ENCODE results near the gene LRRC27. TPM values are rescaled to one million over a fixed set of nuclear protein-coding genes. Genes with fewer than 3 reads are reported as not detected.
A peak's percentile ranks its signal among the peaks of the same experiment; 100 is the strongest.
"Not testable (repeated sequence)": the region's sequence is repeated elsewhere in the genome, so short reads cannot be mapped to it uniquely, and the experiment has no call there.

The LRRC27 gene
- total RNA-seq, 1 donor from 2014 or later = 13.8 TPM

DNA sequence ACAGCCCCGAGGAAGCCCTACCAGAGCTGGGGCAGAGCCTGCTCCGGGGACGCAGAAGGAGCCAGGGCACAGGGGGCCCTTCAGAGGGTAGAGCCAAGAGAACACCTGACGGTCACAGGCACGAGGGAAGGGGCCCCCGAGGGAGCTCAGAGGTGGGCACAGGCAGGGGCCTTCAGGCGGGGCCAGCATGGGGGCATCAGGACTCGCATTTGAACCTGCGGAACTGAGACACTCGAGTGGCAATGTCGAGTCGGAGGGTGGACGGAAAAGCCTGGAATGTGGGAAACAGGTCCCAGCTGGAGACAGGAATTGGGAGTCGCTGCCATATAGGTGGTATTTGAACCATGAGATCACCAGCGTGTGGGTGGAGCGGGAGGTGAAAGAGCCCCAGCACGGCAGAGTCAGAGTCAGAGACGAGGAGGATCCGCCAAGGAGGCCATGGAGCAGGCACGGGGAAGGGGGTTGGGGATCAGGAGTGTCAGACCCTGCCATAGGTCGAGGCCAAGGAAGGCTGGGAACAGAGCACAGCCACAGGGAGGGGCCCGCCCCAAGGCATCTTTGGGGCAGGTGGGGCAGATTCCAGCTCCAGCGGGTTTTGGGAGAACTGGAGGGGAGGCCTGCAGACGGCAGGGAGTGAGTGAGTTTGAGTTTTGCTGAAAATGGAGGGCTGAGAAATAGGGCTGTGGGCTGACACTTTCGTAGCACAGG, 38.0 kb upstream of the LRRC27 start:
- no peak overlapping the region for H3K27ac Mint-ChIP-seq (ENCODE audit: unreplicated experiment)
- DNase-seq = no peak
- TF ChIP-seq, protein P1, sequence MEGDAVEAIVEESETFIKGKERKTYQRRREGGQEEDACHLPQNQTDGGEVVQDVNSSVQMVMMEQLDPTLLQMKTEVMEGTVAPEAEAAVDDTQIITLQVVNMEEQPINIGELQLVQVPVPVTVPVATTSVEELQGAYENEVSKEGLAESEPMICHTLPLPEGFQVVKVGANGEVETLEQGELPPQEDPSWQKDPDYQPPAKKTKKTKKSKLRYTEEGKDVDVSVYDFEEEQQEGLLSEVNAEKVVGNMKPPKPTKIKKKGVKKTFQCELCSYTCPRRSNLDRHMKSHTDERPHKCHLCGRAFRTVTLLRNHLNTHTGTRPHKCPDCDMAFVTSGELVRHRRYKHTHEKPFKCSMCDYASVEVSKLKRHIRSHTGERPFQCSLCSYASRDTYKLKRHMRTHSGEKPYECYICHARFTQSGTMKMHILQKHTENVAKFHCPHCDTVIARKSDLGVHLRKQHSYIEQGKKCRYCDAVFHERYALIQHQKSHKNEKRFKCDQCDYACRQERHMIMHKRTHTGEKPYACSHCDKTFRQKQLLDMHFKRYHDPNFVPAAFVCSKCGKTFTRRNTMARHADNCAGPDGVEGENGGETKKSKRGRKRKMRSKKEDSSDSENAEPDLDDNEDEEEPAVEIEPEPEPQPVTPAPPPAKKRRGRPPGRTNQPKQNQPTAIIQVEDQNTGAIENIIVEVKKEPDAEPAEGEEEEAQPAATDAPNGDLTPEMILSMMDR (IDR thresholded peaks at IDR 0.05; ENCODE audit: partially characterized antibody, unreplicated experiment) = no peak
- peaks cover 6% of the 10 kb centered on the region for H3K4me1 Mint-ChIP-seq (ENCODE audit: low read depth, unreplicated experiment)
- peaks cover 14% of the 10 kb centered on the region for H3K9me3 Mint-ChIP-seq (ENCODE audit: unreplicated experiment)
- peaks cover 20% of the 10 kb centered on the region for H3K36me3 Mint-ChIP-seq (ENCODE audit: unreplicated experiment)
- no peak overlapping the region for H3K4me3 Mint-ChIP-seq (ENCODE audit: unreplicated experiment)
- peaks cover 6% of the 10 kb centered on the region for H3K27me3 Mint-ChIP-seq (ENCODE audit: unreplicated experiment)

DNA sequence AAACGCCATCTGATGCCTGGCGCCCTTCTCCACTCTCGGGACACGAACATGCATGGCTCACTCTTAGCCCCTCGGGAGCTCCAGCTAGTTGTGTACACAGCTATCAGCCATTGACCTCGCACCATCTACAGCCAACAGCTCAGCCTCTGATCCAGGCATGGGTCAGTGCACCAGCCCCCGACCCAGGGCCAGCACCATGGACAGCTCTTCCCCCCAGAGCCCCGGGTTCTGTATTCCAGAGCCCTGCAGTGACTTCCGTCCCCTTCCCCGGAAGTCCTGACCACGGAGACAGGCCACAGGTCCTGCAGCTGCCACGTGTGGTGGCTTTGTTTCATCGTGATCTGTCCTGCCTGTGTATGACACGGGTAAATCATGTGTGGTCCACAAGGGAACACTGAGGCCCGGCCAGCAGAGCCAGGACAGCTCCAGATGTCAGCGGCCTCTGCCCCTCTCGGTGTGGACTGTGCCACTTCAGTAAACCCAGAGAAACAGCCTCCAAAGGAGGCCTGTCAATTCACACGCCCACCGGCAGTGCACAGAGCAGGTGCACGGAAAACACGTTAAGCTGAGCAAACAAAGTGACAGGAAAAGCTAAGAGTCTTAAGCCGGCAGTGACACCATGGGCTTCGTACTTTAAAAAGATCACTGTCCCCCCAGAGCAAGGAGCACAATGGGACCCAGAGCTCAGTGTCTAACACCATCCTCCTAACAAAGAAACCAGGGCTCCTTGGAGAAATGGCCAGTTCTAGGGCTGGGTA, 37.3 kb upstream of the LRRC27 start:
- no peak overlapping the region for H3K4me3 Mint-ChIP-seq (ENCODE audit: unreplicated experiment)
- peak; percentile 10 for DNase-seq
- H3K9me3 Mint-ChIP-seq (ENCODE audit: unreplicated experiment) = peaks cover 14% of the 10 kb centered on the region
- TF ChIP-seq, protein P1 (IDR thresholded peaks at IDR 0.05; ENCODE audit: partially characterized antibody, unreplicated experiment) = no peak
- peaks cover 6% of the 10 kb centered on the region for H3K4me1 Mint-ChIP-seq (ENCODE audit: low read depth, unreplicated experiment)
- H3K36me3 Mint-ChIP-seq (ENCODE audit: unreplicated experiment) = peaks cover 14% of the 10 kb centered on the region
- peaks cover 8% of the 10 kb centered on the region for H3K27me3 Mint-ChIP-seq (ENCODE audit: unreplicated experiment)
- H3K27ac Mint-ChIP-seq (ENCODE audit: unreplicated experiment) = no peak overlapping the region

GRCh38 chr10:132295481-132295880, 36.5 kb upstream of the LRRC27 start:
- not testable (repeated sequence) for H3K4me3 Mint-ChIP-seq (ENCODE audit: unreplicated experiment); H3K27ac Mint-ChIP-seq (ENCODE audit: unreplicated experiment); DNase-seq; H3K27me3 Mint-ChIP-seq (ENCODE audit: unreplicated experiment); H3K4me1 Mint-ChIP-seq (ENCODE audit: low read depth, unreplicated experiment); H3K36me3 Mint-ChIP-seq (ENCODE audit: unreplicated experiment)
- H3K9me3 Mint-ChIP-seq (ENCODE audit: unreplicated experiment) = peaks cover 12% of the 10 kb centered on the region

DNA sequence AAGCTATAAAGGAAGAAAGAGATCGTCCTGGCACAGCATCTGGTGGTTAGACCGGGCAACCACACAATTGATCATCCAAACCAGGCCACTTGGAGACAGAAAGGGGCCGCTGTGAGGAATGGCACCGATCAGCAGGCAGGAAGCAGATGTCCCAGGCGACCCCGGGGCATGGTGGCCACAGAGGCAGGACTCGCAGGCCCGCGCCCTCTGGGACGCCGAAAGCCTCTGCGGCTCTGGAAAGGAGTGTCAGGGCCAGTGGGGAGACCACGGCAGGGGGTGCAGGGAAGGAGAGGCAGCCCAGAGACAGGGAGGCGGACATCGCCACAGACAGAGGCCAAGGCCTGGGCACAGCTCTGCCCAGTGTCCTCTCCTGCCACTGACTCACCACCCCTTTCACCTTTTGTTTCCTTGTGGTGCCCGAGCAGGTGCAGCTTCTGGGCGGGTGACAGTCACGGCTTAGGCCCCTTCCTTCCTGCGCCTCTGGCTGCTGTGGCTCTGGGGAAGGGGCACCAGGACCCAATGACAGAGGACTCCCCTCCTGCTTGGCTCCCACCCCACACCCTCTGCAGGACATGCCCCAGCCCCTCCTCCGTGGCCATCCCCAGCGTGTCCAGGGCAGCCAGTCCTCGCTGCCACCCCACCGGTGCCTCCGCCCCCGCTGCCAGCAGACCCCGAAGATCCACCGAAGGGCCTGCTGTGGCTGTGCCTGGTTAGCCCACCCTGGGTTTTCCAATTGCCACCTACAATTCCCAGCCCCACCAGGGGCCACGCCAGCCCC, 35.1 kb upstream of the LRRC27 start:
- peak; percentile 12 for DNase-seq
- TF ChIP-seq, protein P1 (IDR thresholded peaks at IDR 0.05; ENCODE audit: partially characterized antibody, unreplicated experiment) = no peak
- H3K4me3 Mint-ChIP-seq (ENCODE audit: unreplicated experiment) = no peak overlapping the region
- H3K27ac Mint-ChIP-seq (ENCODE audit: unreplicated experiment) = peak overlapping the region; percentile 2
- H3K27me3 Mint-ChIP-seq (ENCODE audit: unreplicated experiment) = peaks cover 12% of the 10 kb centered on the region
- H3K4me1 Mint-ChIP-seq (ENCODE audit: low read depth, unreplicated experiment) = peaks cover 6% of the 10 kb centered on the region
- H3K36me3 Mint-ChIP-seq (ENCODE audit: unreplicated experiment) = peaks cover 7% of the 10 kb centered on the region
- peaks cover 12% of the 10 kb centered on the region for H3K9me3 Mint-ChIP-seq (ENCODE audit: unreplicated experiment)

DNA sequence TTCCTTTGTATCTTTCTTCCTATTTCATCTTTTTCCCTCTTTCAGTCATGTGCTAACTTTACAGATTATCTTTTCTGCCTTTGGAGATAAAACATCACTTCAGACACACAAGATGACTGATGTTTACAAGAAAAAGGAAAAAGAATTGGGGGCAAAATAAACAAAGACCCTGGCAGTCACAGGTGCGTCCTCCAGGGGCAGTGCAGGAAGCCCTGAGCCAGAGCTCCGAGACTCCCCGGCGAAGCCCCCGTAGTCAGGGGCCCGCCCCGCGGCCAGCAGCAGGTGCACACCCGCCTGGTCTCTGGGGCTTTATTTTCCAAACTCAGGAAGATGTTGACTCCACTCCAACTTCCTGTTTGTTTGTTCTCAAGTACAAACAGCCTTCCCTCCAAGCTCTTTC, 34.5 kb upstream of the LRRC27 start:
- DNase-seq = no peak

More for the DNA sequence above, 34.5 kb upstream of the LRRC27 start:
- Mint-ChIP-seq H3K27me3 (ENCODE audit: unreplicated experiment) (peaks cover 10% of the 10 kb centered on the region), H3K4me3 (ENCODE audit: unreplicated experiment) (no peak overlapping the region), H3K9me3 (ENCODE audit: unreplicated experiment) (peaks cover 8% of the 10 kb centered on the region), H3K36me3 (ENCODE audit: unreplicated experiment) (peaks cover 7% of the 10 kb centered on the region), H3K27ac (ENCODE audit: unreplicated experiment) (peak overlapping the region; percentile 2), H3K4me1 (ENCODE audit: low read depth, unreplicated experiment) (peaks cover 3% of the 10 kb centered on the region)
- TF ChIP-seq, protein P1 (IDR thresholded peaks at IDR 0.05; ENCODE audit: partially characterized antibody, unreplicated experiment) = no peak
